HG03354 (cell line): Measurements from ENCODE around the gene STAT3.
"Not testable (repeated sequence)": the region's sequence is repeated elsewhere in the genome, so short reads cannot be mapped to it uniquely, and the experiment has no call there.

Source experiments
- ATAC-seq: cut with Tn5 transposase; IDR thresholded peaks from one replicate; pipeline ENCODE4 v1.9.1; 2021; ENCODE audit warnings: mild to moderate bottlenecking; ENCODE audit not compliant: unreplicated experiment, poor library complexity, severe bottlenecking

STAT3 gene

GRCh38 chr17:42271006-42271778 lies 117.0 kb downstream of the STAT3 start:
- no peak for ATAC-seq

GRCh38 chr17:42270596-42270995 lies 117.6 kb downstream of the STAT3 start:
- no peak for ATAC-seq

DNA sequence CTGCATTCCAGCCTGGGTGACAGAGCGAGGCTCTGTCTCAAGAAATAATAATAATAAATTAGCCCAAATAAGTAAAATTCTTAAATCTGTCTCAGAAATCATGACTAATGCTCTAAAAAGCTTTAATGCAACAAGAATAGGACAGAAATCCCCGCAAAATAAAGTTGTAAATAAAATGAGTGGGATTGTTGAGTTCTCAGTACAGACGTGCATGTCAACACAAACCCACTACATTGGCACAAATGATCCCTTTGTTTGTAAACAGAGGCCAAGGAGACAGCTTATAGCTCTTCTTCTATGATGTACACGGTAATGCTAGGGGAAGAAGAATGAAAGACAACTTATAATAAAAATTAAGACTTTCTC lies 118.1 kb downstream of the STAT3 start:
- no peak for ATAC-seq

GRCh38 chr17:42268236-42268635 lies 120.0 kb downstream of the STAT3 start:
- no peak for ATAC-seq

- no peak for ATAC-seq
Observed at GRCh38 chr17:42266918-42267766, 121.1 kb downstream of the STAT3 start.

- ATAC-seq = no peak
Observed at GRCh38 chr17:42266462-42266861, 121.8 kb downstream of the STAT3 start.

DNA sequence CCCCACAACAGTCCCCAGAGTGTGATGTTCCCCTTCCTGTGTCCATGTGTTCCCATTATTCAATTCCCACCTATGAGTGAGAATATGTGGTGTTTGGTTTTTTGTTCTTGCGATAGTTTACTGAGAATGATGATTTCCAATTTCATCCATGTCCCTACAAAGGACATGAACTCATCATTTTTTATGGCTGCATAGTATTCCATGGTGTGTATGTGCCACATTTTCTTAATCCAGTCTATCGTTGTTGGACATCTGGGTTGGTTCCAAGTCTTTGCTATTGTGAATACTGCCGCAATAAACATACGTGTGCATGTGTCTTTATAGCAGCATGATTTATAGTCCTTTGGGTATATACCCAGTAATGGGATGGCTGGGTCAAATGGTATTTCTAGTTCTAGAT lies 123.9 kb downstream of the STAT3 start:
- ATAC-seq = not testable (repeated sequence)
